ENCODE data around the gene CHCHD1. TPM values are rescaled to one million over a fixed set of nuclear protein-coding genes. Genes with fewer than 3 reads are reported as not detected.

Gene CHCHD1
- total and polyA plus RNA-seq, 12 donors, result 18.6 to 82.1 (median 22.0) TPM

DNA sequence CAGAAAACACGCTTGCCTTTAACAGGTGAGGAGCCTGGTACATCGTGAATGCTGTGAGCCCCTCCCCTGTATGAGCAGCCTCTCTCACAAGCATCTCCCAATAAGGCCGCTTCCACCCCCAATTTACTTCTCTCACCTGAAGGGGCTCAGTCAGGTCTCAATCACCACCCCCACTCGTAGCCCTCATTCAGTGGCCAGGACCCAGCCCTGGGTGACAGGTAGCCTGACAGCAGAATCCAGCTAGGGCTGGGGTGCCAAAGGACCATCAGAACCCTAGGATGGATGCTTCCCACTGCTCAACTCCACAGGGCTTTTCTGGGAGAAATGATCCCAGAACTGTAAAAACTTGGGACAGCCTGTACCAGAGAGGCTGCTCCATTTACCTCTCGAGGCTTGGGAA lies 36.0 kb downstream of the CHCHD1 start:
- H3K36me3 ChIP-seq, result peaks cover 0 to 80% (median 0%) of the 10 kb centered on the region in 9 donors
- H3K27ac ChIP-seq, result peak overlapping the region in 2 of 10 donors; percentile 41 to 79

DNA sequence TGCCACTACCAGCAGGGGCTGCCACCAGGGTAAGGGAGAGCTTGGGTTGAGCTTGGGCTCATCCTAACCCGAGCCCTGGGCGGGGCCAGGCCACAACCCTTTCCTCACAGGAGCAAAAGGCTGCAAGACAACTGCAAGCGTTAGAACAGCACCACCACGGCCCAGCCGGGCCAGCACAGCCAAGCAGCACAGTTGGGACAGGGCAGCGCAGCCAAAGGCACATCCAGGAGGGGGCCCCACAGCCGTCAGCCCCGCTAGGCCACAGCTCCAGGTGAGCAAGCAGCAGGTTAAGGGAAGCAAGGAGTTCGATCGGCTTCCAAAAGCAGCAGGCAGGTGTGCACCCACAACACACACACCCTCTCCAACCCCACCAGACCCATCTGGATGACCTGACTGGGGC lies 36.6 kb downstream of the CHCHD1 start:
- TF ChIP-seq, protein P1, sequence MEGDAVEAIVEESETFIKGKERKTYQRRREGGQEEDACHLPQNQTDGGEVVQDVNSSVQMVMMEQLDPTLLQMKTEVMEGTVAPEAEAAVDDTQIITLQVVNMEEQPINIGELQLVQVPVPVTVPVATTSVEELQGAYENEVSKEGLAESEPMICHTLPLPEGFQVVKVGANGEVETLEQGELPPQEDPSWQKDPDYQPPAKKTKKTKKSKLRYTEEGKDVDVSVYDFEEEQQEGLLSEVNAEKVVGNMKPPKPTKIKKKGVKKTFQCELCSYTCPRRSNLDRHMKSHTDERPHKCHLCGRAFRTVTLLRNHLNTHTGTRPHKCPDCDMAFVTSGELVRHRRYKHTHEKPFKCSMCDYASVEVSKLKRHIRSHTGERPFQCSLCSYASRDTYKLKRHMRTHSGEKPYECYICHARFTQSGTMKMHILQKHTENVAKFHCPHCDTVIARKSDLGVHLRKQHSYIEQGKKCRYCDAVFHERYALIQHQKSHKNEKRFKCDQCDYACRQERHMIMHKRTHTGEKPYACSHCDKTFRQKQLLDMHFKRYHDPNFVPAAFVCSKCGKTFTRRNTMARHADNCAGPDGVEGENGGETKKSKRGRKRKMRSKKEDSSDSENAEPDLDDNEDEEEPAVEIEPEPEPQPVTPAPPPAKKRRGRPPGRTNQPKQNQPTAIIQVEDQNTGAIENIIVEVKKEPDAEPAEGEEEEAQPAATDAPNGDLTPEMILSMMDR (IDR thresholded peaks at IDR 0.05), result no peak
- H3K36me3 ChIP-seq, result peaks cover 0 to 80% (median 0%) of the 10 kb centered on the region in 9 donors
- no peaks in the 10 kb centered on the region for H3K9me3 ChIP-seq
- H3K27me3 ChIP-seq, result no peaks in the 10 kb centered on the region
- 86 to 92% methylated on average over 10 of the region's 10 CpGs for WGBS, 2 donors
- H3K4me1 ChIP-seq, result peaks cover 0 to 48% (median 16%) of the 10 kb centered on the region in 9 donors
- intact Hi-C loops (cut with DNase I), result no loop called here
- peak overlapping the region in 1 of 10 donors; percentile 79 for H3K27ac ChIP-seq
- DNase-seq (no peak), ATAC-seq (peak in 1 of 8 donors; percentile 18)
- H3K4me3 ChIP-seq, result no peak overlapping the region

More for the DNA sequence above, 36.0 kb downstream of the CHCHD1 start:
- no peaks in the 10 kb centered on the region for H3K27me3 ChIP-seq
- WGBS, 2 donors, result 93 to 98% methylated on average over 5 of the region's 5 CpGs
- no peak for DNase-seq
- no peak overlapping the region for H3K4me3 ChIP-seq
- H3K4me1 ChIP-seq, result peaks cover 0 to 48% (median 16%) of the 10 kb centered on the region in 9 donors
- ATAC-seq, result no peak
- intact Hi-C loops (cut with DNase I), result no loop called here
- TF ChIP-seq, protein P1 (IDR thresholded peaks at IDR 0.05), result no peak
- no peaks in the 10 kb centered on the region for H3K9me3 ChIP-seq

GRCh38 chr10:73819081-73819480 lies 37.2 kb downstream of the CHCHD1 start:
- no peak overlapping the region for H3K4me3 ChIP-seq
- intact Hi-C loops (cut with DNase I), result no loop called here
- H3K9me3 ChIP-seq, result no peaks in the 10 kb centered on the region
- WGBS, 2 donors, result 67 to 71% methylated on average over 5 of the region's 5 CpGs
- H3K36me3 ChIP-seq, result peaks cover 0 to 80% (median 0%) of the 10 kb centered on the region in 9 donors
- H3K4me1 ChIP-seq, result peaks cover 0 to 48% (median 16%) of the 10 kb centered on the region in 9 donors
- H3K27me3 ChIP-seq, result no peaks in the 10 kb centered on the region
- TF ChIP-seq, protein P1 (IDR thresholded peaks at IDR 0.05), result no peak
- H3K27ac ChIP-seq, result peak overlapping the region in 3 of 10 donors; percentile 25 to 45 (median 31)
- ATAC-seq, result peak in 1 of 8 donors; percentile 5
- no peak for DNase-seq

GRCh38 chr10:73819513-73820093 lies 37.8 kb downstream of the CHCHD1 start:
- DNase-seq (peak in 1 of 2 donors; percentile 47), ATAC-seq (peak in 7 of 8 donors; percentile 35 to 72 (median 44))
- Histone ChIP-seq H3K4me3 (no peak overlapping the region), H3K9me3 (no peaks in the 10 kb centered on the region), H3K27me3 (no peaks in the 10 kb centered on the region), H3K27ac (peak overlapping the region in 3 of 10 donors; percentile 25 to 45 (median 31)), H3K36me3 (peaks cover 0 to 80% (median 0%) of the 10 kb centered on the region in 9 donors), H3K4me1 (peaks cover 0 to 48% (median 16%) of the 10 kb centered on the region in 9 donors)
- intact Hi-C loops (cut with DNase I), result no loop called here
- TF ChIP-seq, protein P1 (IDR thresholded peaks at IDR 0.05), result peak in 3 of 9 donors; percentile 13 to 37 (median 23)
- WGBS, 2 donors, result 75 to 83% methylated on average over 20 of the region's 20 CpGs
